HepG2 (cell line): ENCODE measurements around the gene LCK. TPM values are rescaled to one million over a fixed set of nuclear protein-coding genes. Genes with fewer than 3 reads are reported as not detected.

ENCODE experiments used
- BCL6 ChIP-seq: IDR thresholded peaks from 2 replicates; pipeline ENCODE4 v1.6.1; 2016; ENCODE audit warnings: missing genetic modification reagents, missing compliant biosample characterization
- DMAP1 ChIP-seq: IDR thresholded peaks from 2 replicates; pipeline ENCODE4 v1.6.1; 2016
- ERF ChIP-seq: IDR thresholded peaks from 2 replicates; pipeline ENCODE4 v1.6.1; 2018; ENCODE audit warnings: missing biosample characterization, missing genetic modification reagents
- MIXL1 ChIP-seq: IDR thresholded peaks from 2 replicates; pipeline ENCODE4 v1.6.1; 2016
- MZF1 ChIP-seq: sonication (generic); formaldehyde crosslinking; IDR thresholded peaks from 2 replicates; pipeline ENCODE4 v1.8.1; 2023; ENCODE audit warnings: mild to moderate bottlenecking, missing genetic modification reagents, borderline replicate concordance
- NCOA1 ChIP-seq: sonication (generic); formaldehyde crosslinking; IDR thresholded peaks from 2 replicates; pipeline ENCODE4 v1.9.0; 2021; ENCODE audit warnings: missing genetic modification reagents
- NCOA5 ChIP-seq: sonication (generic); formaldehyde crosslinking; IDR thresholded peaks from 2 replicates; pipeline ENCODE4 v1.4.0; 2020; ENCODE audit warnings: missing genetic modification reagents
- NFATC3 ChIP-seq: sonication (generic); formaldehyde crosslinking; IDR thresholded peaks from 2 replicates; pipeline ENCODE4 v1.5.1; 2020; ENCODE audit warnings: mild to moderate bottlenecking, missing genetic modification reagents
- NR2F6 ChIP-seq, 2 experiments: IDR thresholded peaks; 2 replicates each; pipeline ENCODE4 v1.6.1; 2016; ENCODE audit warnings: antibody characterized with exemption in 1 of 2, mild to moderate bottlenecking in 1 of 2
- NR3C1 ChIP-seq: sonication (generic); formaldehyde crosslinking; IDR thresholded peaks from 2 replicates; pipeline ENCODE4 v1.4.0; 2020; ENCODE audit warnings: missing genetic modification reagents
- POLR2A ChIP-seq, 2 experiments: IDR thresholded peaks; 2 replicates each; pipeline ENCODE4 v1.6.1; 2011; ENCODE audit warnings: low read depth in 2 of 2, low read length in 2 of 2, mild to moderate bottlenecking in 1 of 2, moderate library complexity in 1 of 2; ENCODE audit not compliant: insufficient read depth in 1 of 2
- PRPF4 ChIP-seq: fragments of 200-400 bp; formaldehyde crosslinking; IDR thresholded peaks from 2 replicates; pipeline ENCODE4 v1.6.1; 2016; ENCODE audit warnings: low read length, low read depth; ENCODE audit not compliant: poor library complexity, severe bottlenecking
- RARA ChIP-seq: IDR thresholded peaks from 2 replicates; pipeline ENCODE4 v1.6.1; 2016; ENCODE audit warnings: missing genetic modification reagents, missing compliant biosample characterization
- SIN3A ChIP-seq: IDR thresholded peaks from 2 replicates; pipeline ENCODE4 v1.6.1; 2011; ENCODE audit warnings: low read depth, mild to moderate bottlenecking, control low read depth, low read length, borderline replicate concordance
- ZBTB14 ChIP-seq: sonication (generic); formaldehyde crosslinking; IDR thresholded peaks from 2 replicates; pipeline ENCODE4 v1.4.0; 2020; ENCODE audit warnings: missing genetic modification reagents
- ZFP62 ChIP-seq: sonication (generic); formaldehyde crosslinking; IDR thresholded peaks from 2 replicates; pipeline ENCODE4 v1.4.0; 2020; ENCODE audit warnings: missing genetic modification reagents
- ZFY ChIP-seq: sonication (generic); formaldehyde crosslinking; IDR thresholded peaks from 2 replicates; pipeline ENCODE4 v1.4.0; 2020; ENCODE audit warnings: missing genetic modification reagents
- ZMYM3 ChIP-seq: sonication (generic); formaldehyde crosslinking; IDR thresholded peaks from 2 replicates; pipeline ENCODE4 v1.5.1; 2020; ENCODE audit warnings: mild to moderate bottlenecking, missing genetic modification reagents
- ZNF101 ChIP-seq: sonication (generic); formaldehyde crosslinking; IDR thresholded peaks from 2 replicates; pipeline ENCODE4 v1.4.0; 2020; ENCODE audit warnings: mild to moderate bottlenecking, low read depth, missing genetic modification reagents, borderline replicate concordance
- ZNF335 ChIP-seq: sonication (generic); formaldehyde crosslinking; IDR thresholded peaks from 2 replicates; pipeline ENCODE4 v1.4.0; 2020; ENCODE audit warnings: missing genetic modification reagents
- ZNF430 ChIP-seq: sonication (generic); formaldehyde crosslinking; IDR thresholded peaks from 2 replicates; pipeline ENCODE4 v1.9.0; 2021; ENCODE audit warnings: mild to moderate bottlenecking, missing genetic modification reagents
- ZNF512B ChIP-seq: sonication (generic); formaldehyde crosslinking; IDR thresholded peaks from 2 replicates; pipeline ENCODE4 v1.5.1; 2020; ENCODE audit warnings: missing genetic modification reagents, mild to moderate bottlenecking, borderline replicate concordance
- ZNF572 ChIP-seq: sonication (generic); formaldehyde crosslinking; IDR thresholded peaks from 2 replicates; pipeline ENCODE4 v1.5.1; 2020; ENCODE audit warnings: mild to moderate bottlenecking, missing genetic modification reagents
- ZNF607 ChIP-seq: sonication (generic); formaldehyde crosslinking; IDR thresholded peaks from 2 replicates; pipeline ENCODE4 v1.5.1; 2020; ENCODE audit warnings: missing genetic modification reagents, mild to moderate bottlenecking, borderline replicate concordance
- ZNF704 ChIP-seq: sonication (generic); formaldehyde crosslinking; IDR thresholded peaks from 2 replicates; pipeline ENCODE4 v1.8.1; 2023; ENCODE audit warnings: mild to moderate bottlenecking, inconsistent platforms, moderate library complexity, missing genetic modification reagents, borderline replicate concordance
- ZNF740 ChIP-seq: sonication (generic); formaldehyde crosslinking; IDR thresholded peaks from 2 replicates; pipeline ENCODE4 v1.4.0; 2020; ENCODE audit warnings: missing genetic modification reagents
- ZNF777 ChIP-seq: sonication (generic); formaldehyde crosslinking; IDR thresholded peaks from 2 replicates; pipeline ENCODE4 v1.4.0; 2020; ENCODE audit warnings: missing genetic modification reagents
- ZNF780A ChIP-seq: sonication (generic); formaldehyde crosslinking; IDR thresholded peaks from 2 replicates; pipeline ENCODE4 v1.8.0; 2022; ENCODE audit warnings: mild to moderate bottlenecking, missing genetic modification reagents, moderate library complexity
- polyA plus RNA-seq, 8 experiments: library from polyadenylated mRNA; depleted of rRNA in 3 of 8; stranded (reverse) in 7 of 8; unstranded in 1 of 8; fragments of >200 nt; fragmentation: Illumina TruSeq in 4 of 8; extraction: Trizol in 4 of 8; gene quantifications; 2 replicates each; pipeline versions ENCODE4 v1.2.1 to v1.2.3, GENCODE V29; 2011 to 2016; ENCODE audit warnings: low read depth in 4 of 8, missing spikeins in 1 of 8, mixed read lengths in 1 of 8; ENCODE audit not compliant: insufficient read depth in 1 of 8
- total RNA-seq, 5 experiments: library from RNA; depleted of rRNA; stranded (reverse); fragments of >200 nt; fragmentation: Illumina TruSeq; extraction: Trizol; gene quantifications; 2 replicates each; pipeline ENCODE4 v1.2.3, GENCODE V29; 2016; ENCODE audit warnings: low read depth in 1 of 5

Gene LCK
- total and polyA plus RNA-seq, 2 of the 13 experiments (the other 11 are each of a cell fraction or from before 2014, with no cell fraction given): 0.93 to 1.8 TPM

- TF ChIP-seq ZNF512B (no peak), ZNF740 (CRISPR knock-in tag) (no peak), MIXL1 (CRISPR knock-in tag) (peak; percentile 67), NR2F6 (IDR thresholded peaks at IDR 0.05) (peak; percentile 97), NR2F6 (CRISPR knock-in tag; IDR thresholded peaks at IDR 0.05) (peak; percentile 99), ZNF101 (CRISPR knock-in tag) (no peak), PRPF4 (peak; percentile 86), NCOA5 (CRISPR knock-in tag) (no peak), NFATC3 (CRISPR knock-in tag) (no peak), BCL6 (CRISPR knock-in tag) (peak; percentile 78), SIN3A (no peak), DMAP1 (CRISPR knock-in tag) (peak; percentile 45; the same call in 1 of the 2 replicates), ZNF335 (no peak), ZNF430 (CRISPR knock-in tag) (peak; percentile 51; the same call in 1 of the 2 replicates), NR3C1 (CRISPR knock-in tag) (no peak), RARA (CRISPR knock-in tag) (peak; percentile 99), ZNF572 (no peak; the same call in 1 of the 2 replicates), MZF1 (no peak), ZNF777 (no peak), NCOA1 (CRISPR knock-in tag) (0 out of 2 replicates have a peak, but pooled peaks have one; percentile 21), POLR2A (IDR thresholded peaks at IDR 0.05; ENCODE audit: insufficient read depth in 1 of 2, low read depth in 2 of 2, low read length in 2 of 2) (peak; percentile 50 to 60; a peak in 2 of 4 replicates), ZBTB14 (CRISPR knock-in tag) (no peak), ZNF780A (no peak), ZFY (peak; percentile 61), ERF (CRISPR knock-in tag) (peak; percentile 78), ZFP62 (CRISPR knock-in tag) (no peak), ZMYM3 (CRISPR knock-in tag) (peak; percentile 89), ZNF607 (CRISPR knock-in tag) (no peak; the same call in 1 of the 2 replicates), ZNF704 (CRISPR knock-in tag) (0 out of 2 replicates have a peak, but pooled peaks have one; percentile 40)
Measured at GRCh38 chr1:32249831-32250525, 1.1 kb upstream of the LCK start (continued).
